Left ventricle myocardium inferior (tissue), 1 donor: ENCODE data around the gene SLC39A12. TPM values are rescaled to one million over a fixed set of nuclear protein-coding genes. Genes with fewer than 3 reads are reported as not detected.

Experiments used
- DNase-seq: peaks from one replicate; pipeline ENCODE4 v3.0.0-alpha.2; 2020
- H3K27ac ChIP-seq: fragments of 200-600 bp; replicated peaks from 2 replicates; pipeline ENCODE4 v1.8.0; 2021
- H3K27me3 ChIP-seq: fragments of 200-600 bp; 2 replicates; pipeline ENCODE4 v1.8.0; 2021; ENCODE audit warnings: low read depth
- H3K36me3 ChIP-seq: fragments of 200-600 bp; 2 replicates; pipeline ENCODE4 v1.8.0; 2021
- H3K4me1 ChIP-seq: fragments of 200-600 bp; 2 replicates; pipeline ENCODE4 v1.8.0; 2021
- H3K4me3 ChIP-seq: fragments of 200-600 bp; 2 replicates; pipeline ENCODE4 v1.8.0; 2021; ENCODE audit warnings: mild to moderate bottlenecking, moderate library complexity
- H3K9me3 ChIP-seq: fragments of 200-600 bp; replicated peaks from 2 replicates; pipeline ENCODE4 v1.8.0; 2021
- intact Hi-C: fragments of 100-400 bp; cut with micrococcal nuclease; formaldehyde crosslinking; loops from one replicate; pipeline ENCODE4 v1.11.0; 2022
- long read RNA-seq: library from polyadenylated mRNA; unstranded; transcript quantifications from one replicate; pipeline ENCODE4 v2.0.0, GENCODE V29; 2021
- total RNA-seq: library from RNA; stranded (reverse); fragmentation: NEBNext Ultra II Directional; extraction: Animal tissue kit (Norgen Biotek cat#: 25700); gene quantifications from one replicate; pipeline ENCODE4 v1.2.1, GENCODE V29; 2021
- TF ChIP-seq, protein P1 (sequence below): fragments of 200-600 bp; IDR thresholded peaks from 2 replicates; pipeline ENCODE4 v1.8.0; 2021; ENCODE audit warnings: antibody characterized with exemption, mild to moderate bottlenecking, borderline replicate concordance
- donor health status: DM: no; HTN: yes; CAD: no; lungs with severe emphysema.

The SLC39A12 gene
- total RNA-seq = not detected
- long read RNA-seq = 0 reads

- Histone ChIP-seq H3K4me1 (no peaks in the 10 kb centered on the region), H3K36me3 (no peaks in the 10 kb centered on the region), H3K4me3 (no peak within 1 kb of the TSS), H3K9me3 (no peaks in the 10 kb centered on the region), H3K27me3 (no peaks in the 10 kb centered on the region), H3K27ac (no peak within 1 kb of the TSS)
- intact Hi-C loops = no loop called here
- TF ChIP-seq, protein P1, sequence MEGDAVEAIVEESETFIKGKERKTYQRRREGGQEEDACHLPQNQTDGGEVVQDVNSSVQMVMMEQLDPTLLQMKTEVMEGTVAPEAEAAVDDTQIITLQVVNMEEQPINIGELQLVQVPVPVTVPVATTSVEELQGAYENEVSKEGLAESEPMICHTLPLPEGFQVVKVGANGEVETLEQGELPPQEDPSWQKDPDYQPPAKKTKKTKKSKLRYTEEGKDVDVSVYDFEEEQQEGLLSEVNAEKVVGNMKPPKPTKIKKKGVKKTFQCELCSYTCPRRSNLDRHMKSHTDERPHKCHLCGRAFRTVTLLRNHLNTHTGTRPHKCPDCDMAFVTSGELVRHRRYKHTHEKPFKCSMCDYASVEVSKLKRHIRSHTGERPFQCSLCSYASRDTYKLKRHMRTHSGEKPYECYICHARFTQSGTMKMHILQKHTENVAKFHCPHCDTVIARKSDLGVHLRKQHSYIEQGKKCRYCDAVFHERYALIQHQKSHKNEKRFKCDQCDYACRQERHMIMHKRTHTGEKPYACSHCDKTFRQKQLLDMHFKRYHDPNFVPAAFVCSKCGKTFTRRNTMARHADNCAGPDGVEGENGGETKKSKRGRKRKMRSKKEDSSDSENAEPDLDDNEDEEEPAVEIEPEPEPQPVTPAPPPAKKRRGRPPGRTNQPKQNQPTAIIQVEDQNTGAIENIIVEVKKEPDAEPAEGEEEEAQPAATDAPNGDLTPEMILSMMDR = no peak
- no peak for DNase-seq
These were observed at the start of gene SLC39A12 for GRCh38 chr10:17951868-17952371. SLC39A12 (plus strand) TSS chr10:17951918; CDS start chr10:17953277, 1,359 bp downstream.

GRCh38 chr10:17904564-17904963 lies 47.2 kb upstream of the SLC39A12 start:
- no peak for DNase-seq

GRCh38 chr10:17905491-17905890 lies 46.2 kb upstream of the SLC39A12 start:
- Histone ChIP-seq H3K36me3 (no peaks in the 10 kb centered on the region), H3K27me3 (no peaks in the 10 kb centered on the region), H3K9me3 (peaks cover 7% of the 10 kb centered on the region), H3K4me3 (no peak overlapping the region), H3K4me1 (peaks cover 12% of the 10 kb centered on the region), H3K27ac (no peak overlapping the region)
- no peak for DNase-seq
- intact Hi-C loops = no loop called here
- TF ChIP-seq, protein P1 = no peak

More at GRCh38 chr10:17904564-17904963, 47.2 kb upstream of the SLC39A12 start:
- TF ChIP-seq, protein P1 = no peak
- no peak overlapping the region for H3K4me3 ChIP-seq
- no peak overlapping the region for H3K27ac ChIP-seq
- H3K36me3 ChIP-seq = no peaks in the 10 kb centered on the region
- H3K9me3 ChIP-seq = peaks cover 7% of the 10 kb centered on the region
- intact Hi-C loops = no loop called here
- H3K4me1 ChIP-seq = peaks cover 12% of the 10 kb centered on the region
- H3K27me3 ChIP-seq = no peaks in the 10 kb centered on the region

GRCh38 chr10:17906002-17906401 lies 45.7 kb upstream of the SLC39A12 start:
- H3K4me1 ChIP-seq = peaks cover 9% of the 10 kb centered on the region
- peaks cover 7% of the 10 kb centered on the region for H3K9me3 ChIP-seq
- TF ChIP-seq, protein P1 = no peak
- H3K27ac ChIP-seq = no peak overlapping the region
- intact Hi-C loops = no loop called here
- no peak overlapping the region for H3K4me3 ChIP-seq
- no peaks in the 10 kb centered on the region for H3K36me3 ChIP-seq
- H3K27me3 ChIP-seq = no peaks in the 10 kb centered on the region
- DNase-seq = no peak

DNA sequence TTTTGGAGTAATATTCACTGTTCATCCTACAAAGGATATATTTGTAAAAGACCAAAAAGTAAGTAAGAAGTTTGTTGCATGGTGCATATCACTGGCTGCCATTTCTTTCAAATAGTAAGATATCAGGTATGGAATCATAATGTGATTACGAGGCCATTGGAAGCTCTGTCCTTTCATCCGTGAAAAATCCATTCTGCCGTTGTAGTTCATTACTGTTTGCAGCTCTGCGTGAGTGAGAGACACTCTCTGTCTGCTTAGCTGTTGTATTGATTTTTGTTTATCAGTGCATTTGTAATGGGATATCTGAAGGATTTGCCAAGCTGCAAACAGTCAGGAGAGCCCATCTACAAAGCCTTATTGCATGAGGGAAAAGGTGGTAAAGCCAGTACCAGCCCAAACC lies 44.1 kb upstream of the SLC39A12 start:
- H3K27ac ChIP-seq = no peak overlapping the region
- H3K4me3 ChIP-seq = no peak overlapping the region
- H3K27me3 ChIP-seq = no peaks in the 10 kb centered on the region
- peaks cover 4% of the 10 kb centered on the region for H3K4me1 ChIP-seq
- peaks cover 7% of the 10 kb centered on the region for H3K9me3 ChIP-seq
- no peaks in the 10 kb centered on the region for H3K36me3 ChIP-seq
- DNase-seq = no peak
- intact Hi-C loops = no loop called here
- TF ChIP-seq, protein P1 = no peak
